Bronchial epithelial cell (primary cell): Measurements from ENCODE around the gene PHLDB1. TPM values are rescaled to one million over a fixed set of nuclear protein-coding genes. Genes with fewer than 3 reads are reported as not detected.

ENCODE experiments used
- DNase-seq: peaks from one replicate; pipeline ENCODE4 v3.0.0-alpha.2; 2010; ENCODE audit warnings: low read depth
- FAIRE-seq: peaks from 2 replicates; lab custom pipeline; 2011; peaks lifted over from hg19 to GRCh38; lab: Jason Lieb, UNC
- H3K27me3 ChIP-seq: 2 replicates; pipeline ENCODE4 v1.5.1; 2011; ENCODE audit warnings: low read length; ENCODE audit not compliant: control insufficient read depth, insufficient read depth
- H3K36me3 ChIP-seq: 2 replicates; pipeline ENCODE4 v1.5.1; 2011; ENCODE audit warnings: low read length; ENCODE audit not compliant: control insufficient read depth, insufficient read depth
- H3K4me3 ChIP-seq: 2 replicates; pipeline ENCODE4 v1.5.1; 2011; ENCODE audit warnings: mild to moderate bottlenecking, low read depth, low read length, control low read depth
- CTCF ChIP-seq: IDR thresholded peaks from 2 replicates; pipeline ENCODE4 v1.5.1; 2011; ENCODE audit warnings: mild to moderate bottlenecking, moderate library complexity, low read length, control low read depth, inconsistent platforms; ENCODE audit not compliant: insufficient read depth, severe bottlenecking
- total RNA-seq: library from RNA; depleted of rRNA; stranded (reverse); fragments of >200 nt; gene quantifications from 2 replicates; pipeline ENCODE4 v1.2.1, GENCODE V29; 2014

PHLDB1 gene
- total RNA-seq, 1 donor from 2014 or later, result 22.6 TPM

- Histone ChIP-seq H3K27me3 (no peaks in the 10 kb centered on the region), H3K4me3 (no peak overlapping the region), H3K36me3 (no peaks in the 10 kb centered on the region)
- FAIRE-seq, result no peak
- DNase-seq, result peak; percentile 59
- TF ChIP-seq CTCF, result no peak
Measured at GRCh38 chr11:118670063-118670462, 62.6 kb downstream of the PHLDB1 start.

GRCh38 chr11:118671254-118671653 lies 63.8 kb downstream of the PHLDB1 start:
- FAIRE-seq, result no peak
- no peak for TF ChIP-seq CTCF
- Histone ChIP-seq H3K4me3 (no peak overlapping the region), H3K36me3 (no peaks in the 10 kb centered on the region), H3K27me3 (no peaks in the 10 kb centered on the region)
- no peak for DNase-seq

- Histone ChIP-seq H3K36me3 (no peaks in the 10 kb centered on the region), H3K4me3 (no peak overlapping the region), H3K27me3 (no peaks in the 10 kb centered on the region)
- no peak for TF ChIP-seq CTCF
- FAIRE-seq (no peak), DNase-seq (no peak)
Measured at GRCh38 chr11:118672846-118673245, 65.4 kb downstream of the PHLDB1 start.

- FAIRE-seq (peak; percentile 7), DNase-seq (no peak)
- Histone ChIP-seq H3K36me3 (no peaks in the 10 kb centered on the region), H3K27me3 (no peaks in the 10 kb centered on the region), H3K4me3 (no peak overlapping the region)
- TF ChIP-seq CTCF, result no peak
Measured at GRCh38 chr11:118673361-118674081, 66.1 kb downstream of the PHLDB1 start.

GRCh38 chr11:118674082-118674435 lies 66.6 kb downstream of the PHLDB1 start:
- Histone ChIP-seq H3K4me3 (no peak overlapping the region), H3K36me3 (no peaks in the 10 kb centered on the region), H3K27me3 (no peaks in the 10 kb centered on the region)
- DNase-seq, result no peak
- no peak for FAIRE-seq
- TF ChIP-seq CTCF, result no peak

- no peak for TF ChIP-seq CTCF
- DNase-seq, result no peak
- Histone ChIP-seq H3K4me3 (no peak overlapping the region), H3K36me3 (no peaks in the 10 kb centered on the region), H3K27me3 (no peaks in the 10 kb centered on the region)
- no peak for FAIRE-seq
Measured at GRCh38 chr11:118677977-118678376, 70.6 kb downstream of the PHLDB1 start.
